ENCODE data around the gene RNF208.

RNF208 gene

GRCh38 chr9:137237759-137238726 is 16.0 kb upstream of the RNF208 start:
- no peak for FAIRE-seq

GRCh38 chr9:137236936-137237421 is 14.9 kb upstream of the RNF208 start:
- FAIRE-seq = no peak

- FAIRE-seq = no peak
Measured at GRCh38 chr9:137236238-137236935, 14.3 kb upstream of the RNF208 start.

- FAIRE-seq = no peak
Measured at GRCh38 chr9:137235424-137236237, 13.6 kb upstream of the RNF208 start.

- FAIRE-seq = no peak
Measured at GRCh38 chr9:137234758-137235423, 12.9 kb upstream of the RNF208 start.

- FAIRE-seq = no peak
Measured at GRCh38 chr9:137234055-137234697, 12.1 kb upstream of the RNF208 start.

- no peak for FAIRE-seq
Measured at GRCh38 chr9:137233143-137233980, 11.3 kb upstream of the RNF208 start.

GRCh38 chr9:137232510-137232909 is 10.5 kb upstream of the RNF208 start:
- FAIRE-seq = no peak

GRCh38 chr9:137232101-137232500 is 10.1 kb upstream of the RNF208 start:
- no peak for FAIRE-seq

GRCh38 chr9:137231372-137232039 is 9.5 kb upstream of the RNF208 start:
- FAIRE-seq = no peak

- FAIRE-seq = no peak
Measured at GRCh38 chr9:137230705-137231371, 8.8 kb upstream of the RNF208 start, which contains the start of gene SLC34A3. TSS of gene SLC34A3 (plus strand) at chr9:137230901. CDS start at chr9:137231703, 802 bp downstream.

- FAIRE-seq = no peak
Measured at GRCh38 chr9:137229903-137230704, 8.1 kb upstream of the RNF208 start.

GRCh38 chr9:137228968-137229896 is 7.2 kb upstream of the RNF208 start:
- no peak for FAIRE-seq

GRCh38 chr9:137228506-137228967 is 6.5 kb upstream of the RNF208 start:
- no peak for FAIRE-seq

GRCh38 chr9:137227853-137228505 is 5.9 kb upstream of the RNF208 start:
- no peak for FAIRE-seq

GRCh38 chr9:137227054-137227852 is 5.2 kb upstream of the RNF208 start, which contains the start of gene RNF224:
TSS of gene RNF224 (plus strand) at chr9:137227502. CDS start at chr9:137228336, 834 bp downstream.
- no peak for FAIRE-seq
